Gastrocnemius medialis (tissue), 4 donors: ENCODE data around the gene CFAP100. TPM values are rescaled to one million over a fixed set of nuclear protein-coding genes. Genes with fewer than 3 reads are reported as not detected.
A peak's percentile ranks its signal among the peaks of the same experiment; 100 is the strongest.

Experiments used
- ATAC-seq, 2 donors: fragments of 150-250 bp; one replicate each; pipeline ENCODE4 v1.9.1; 2016
- DNase-seq, 2 donors: peaks; one replicate each; pipeline ENCODE4 v3.0.0-alpha.2; 2019
- H3K27ac ChIP-seq, 4 donors: fragments of 200-600 bp; sonication (generic); 1 replicate in 1 of 4; 2 replicates in 3 of 4; pipeline ENCODE4 v1.5.1; 2016 to 2018; ENCODE audit warnings: mild to moderate bottlenecking in 2 of 4, moderate library complexity in 1 of 4
- H3K27me3 ChIP-seq, 3 donors: fragments of 200-600 bp; sonication (generic) in 2 of 3; 1 replicate in 1 of 3; 2 replicates in 2 of 3; pipeline versions ENCODE4 v1.5.1 to v1.6.0; 2016 to 2019; ENCODE audit warnings: mild to moderate bottlenecking in 1 of 3, moderate library complexity in 1 of 3
- H3K36me3 ChIP-seq, 2 donors: fragments of 200-600 bp; sonication (generic) in 1 of 2; one replicate each; pipeline ENCODE4 v1.5.1; 2017 to 2018
- H3K4me1 ChIP-seq, 2 donors: fragments of 200-600 bp; sonication (generic) in 1 of 2; one replicate each; pipeline ENCODE4 v1.5.1; 2016 to 2017; ENCODE audit warnings: mild to moderate bottlenecking in 2 of 2
- H3K4me3 ChIP-seq, 4 donors: fragments of 200-600 bp; sonication (generic) in 3 of 4; 1 replicate in 1 of 4; 2 replicates in 3 of 4; pipeline ENCODE4 v1.5.1; 2016 to 2019; ENCODE audit warnings: mild to moderate bottlenecking in 2 of 4
- H3K9me3 ChIP-seq, 3 donors: fragments of 200-600 bp; sonication (generic) in 2 of 3; 1 replicate in 1 of 3; 2 replicates in 2 of 3; pipeline ENCODE4 v1.5.1; 2016 to 2019
- CTCF ChIP-seq, 5 experiments: fragments of 450-650 bp in 3 of 5; fragments of 200-600 bp in 2 of 5; sonication (generic) in 2 of 5; IDR thresholded peaks in 4 of 5; conservative IDR thresholded peaks in 1 of 5; 1 replicate in 4 of 5; 2 replicates in 1 of 5; pipeline ENCODE4 v1.5.1; 2016 to 2019; ENCODE audit warnings: antibody characterized with exemption in 5 of 5, mild to moderate bottlenecking in 3 of 5, moderate library complexity in 3 of 5
- POLR2A ChIP-seq, 2 donors: fragments of 450-650 bp; IDR thresholded peaks; one replicate each; pipeline ENCODE4 v1.6.1; 2017; ENCODE audit warnings: antibody characterized with exemption in 2 of 2, mild to moderate bottlenecking in 2 of 2, moderate library complexity in 2 of 2
- in situ Hi-C, 4 donors: fragments of 200-750 bp; cut with MboI; loops; one replicate each; pipeline versions ENCODE4 v1.15.0 to v1.8.0; 2017; ENCODE audit warnings: low sequenced_read_pairs in 4 of 4
- intact Hi-C: fragments of 100-400 bp; cut with DNase I; formaldehyde crosslinking; loops from one replicate; pipeline ENCODE4 v1.15.1; 2023; ENCODE audit warnings: low total_unique reads
- total RNA-seq, 4 donors: library from RNA; depleted of rRNA; stranded (reverse); fragments of >200 nt; gene quantifications; one replicate each; pipeline versions ENCODE4 v1.1.0 to v1.2.3, GENCODE V29; 2016

The CFAP100 gene
- total RNA-seq, 4 donors from 2014 or later, result not detected

- in situ Hi-C loops (no loop called here), intact Hi-C loops (loop anchor here (5.0 to 10.0 kb wide), 2 partner anchors 277 to 835 kb away; partner anchors contain the start of gene ALDH1L1)
- TF ChIP-seq CTCF (IDR thresholded peaks at IDR 0.05 in 4 of 5, conservative IDR thresholded peaks at IDR 0.05 in 1 of 5) (no peak), POLR2A (IDR thresholded peaks at IDR 0.05) (no peak)
- H3K4me1 ChIP-seq, result peaks cover 59 to 72% of the 10 kb centered on the region in 2 donors
- H3K27me3 ChIP-seq, result no peaks in the 10 kb centered on the region
- no peak overlapping the region for H3K4me3 ChIP-seq
- H3K9me3 ChIP-seq, result no peaks in the 10 kb centered on the region
- DNase-seq (no peak), ATAC-seq (no peak)
- H3K27ac ChIP-seq, result peak overlapping the region; percentile 94 to 97 (median 96)
- H3K36me3 ChIP-seq, result peaks cover 0 to 66% of the 10 kb centered on the region in 2 donors
Measured at GRCh38 chr3:126459763-126460127, 65.0 kb downstream of the CFAP100 start.

- intact Hi-C loops, result loop anchor here (5.0 to 10.0 kb wide), 2 partner anchors 278 to 836 kb away; partner anchors contain the start of gene ALDH1L1
- in situ Hi-C loops, result no loop called here
- ATAC-seq (no peak), DNase-seq (no peak)
- Histone ChIP-seq H3K9me3 (no peaks in the 10 kb centered on the region), H3K27me3 (no peaks in the 10 kb centered on the region), H3K27ac (peak overlapping the region; percentile 94 to 97 (median 96)), H3K4me1 (peaks cover 59 to 72% of the 10 kb centered on the region in 2 donors), H3K4me3 (no peak overlapping the region), H3K36me3 (peaks cover 0 to 72% of the 10 kb centered on the region in 2 donors)
- no peak for TF ChIP-seq POLR2A (IDR thresholded peaks at IDR 0.05)
- no peak for TF ChIP-seq CTCF (IDR thresholded peaks at IDR 0.05 in 4 of 5, conservative IDR thresholded peaks at IDR 0.05 in 1 of 5)
Measured at GRCh38 chr3:126460381-126460780, 65.7 kb downstream of the CFAP100 start.

GRCh38 chr3:126461450-126462070 is 66.9 kb downstream of the CFAP100 start:
- Histone ChIP-seq H3K9me3 (no peaks in the 10 kb centered on the region), H3K4me1 (peaks cover 71 to 74% of the 10 kb centered on the region in 2 donors), H3K27me3 (no peaks in the 10 kb centered on the region), H3K27ac (peak overlapping the region; percentile 94 to 97 (median 96)), H3K4me3 (no peak overlapping the region), H3K36me3 (peaks cover 0 to 82% of the 10 kb centered on the region in 2 donors)
- TF ChIP-seq CTCF (IDR thresholded peaks at IDR 0.05 in 4 of 5, conservative IDR thresholded peaks at IDR 0.05 in 1 of 5), result no peak
- TF ChIP-seq POLR2A (IDR thresholded peaks at IDR 0.05), result no peak
- peak; percentile 3 for ATAC-seq
- DNase-seq, result no peak
- intact Hi-C loops, result loop anchor here (1.0 to 10.0 kb wide), 4 partner anchors 11 to 837 kb away; partner anchors contain the start of gene ALDH1L1
- in situ Hi-C loops, result no loop called here

- peaks cover 83 to 91% of the 10 kb centered on the region in 2 donors for H3K4me1 ChIP-seq
- in situ Hi-C loops (no loop called here), intact Hi-C loops (loop anchor here (2.0 to 10.0 kb wide), 3 partner anchors 75 to 839 kb away; partner anchors contain the start of gene ALDH1L1)
- DNase-seq (no peak), ATAC-seq (no peak)
- H3K4me3 ChIP-seq, result no peak overlapping the region
- no peaks in the 10 kb centered on the region for H3K27me3 ChIP-seq
- TF ChIP-seq POLR2A (IDR thresholded peaks at IDR 0.05), result no peak
- no peak for TF ChIP-seq CTCF (IDR thresholded peaks at IDR 0.05 in 4 of 5, conservative IDR thresholded peaks at IDR 0.05 in 1 of 5)
- no peaks in the 10 kb centered on the region for H3K9me3 ChIP-seq
- H3K27ac ChIP-seq, result peak overlapping the region; percentile 94 to 97 (median 96)
- peaks cover 0 to 64% of the 10 kb centered on the region in 2 donors for H3K36me3 ChIP-seq
Measured at GRCh38 chr3:126463521-126463920, 68.8 kb downstream of the CFAP100 start.
